GM12875 (cell line): ENCODE data around the gene PPP1R1A.

Experiments
- H3K4me3 ChIP-seq: one replicate; pipeline ENCODE4 v1.5.1; 2011; ENCODE audit warnings: low read depth, low read length, control low read depth
- CTCF ChIP-seq: IDR thresholded peaks from 2 replicates; pipeline ENCODE4 v1.5.1; 2011; ENCODE audit warnings: low read depth, mild to moderate bottlenecking, control low read depth, inconsistent platforms, low read length, moderate library complexity, borderline replicate concordance; ENCODE audit not compliant: insufficient read depth

The PPP1R1A gene

GRCh38 chr12:54585243-54585642 lies 3.2 kb downstream of the PPP1R1A start:
- H3K4me3 ChIP-seq: no peak overlapping the region
- TF ChIP-seq CTCF: no peak

DNA sequence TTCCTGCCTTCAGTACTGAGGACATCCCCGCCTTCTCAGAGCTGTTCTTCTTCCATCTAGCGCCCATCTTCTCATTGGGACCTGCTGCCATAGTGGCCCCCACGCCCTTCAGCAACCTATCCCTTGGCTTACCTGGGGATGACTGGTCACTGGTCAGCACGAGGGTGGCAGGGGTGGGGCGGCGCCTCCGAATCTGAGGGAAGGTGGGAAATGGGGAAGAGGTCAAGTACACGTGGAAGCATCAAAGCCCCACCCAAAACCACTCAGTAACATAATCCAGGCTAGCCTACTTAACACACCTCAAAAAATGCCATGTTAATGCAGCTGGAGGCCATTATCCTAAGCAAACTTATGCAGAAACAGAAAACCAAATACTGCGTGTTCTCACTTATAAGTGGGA lies 4.3 kb downstream of the PPP1R1A start:
- H3K4me3 ChIP-seq: no peak overlapping the region
- TF ChIP-seq CTCF: no peak

DNA sequence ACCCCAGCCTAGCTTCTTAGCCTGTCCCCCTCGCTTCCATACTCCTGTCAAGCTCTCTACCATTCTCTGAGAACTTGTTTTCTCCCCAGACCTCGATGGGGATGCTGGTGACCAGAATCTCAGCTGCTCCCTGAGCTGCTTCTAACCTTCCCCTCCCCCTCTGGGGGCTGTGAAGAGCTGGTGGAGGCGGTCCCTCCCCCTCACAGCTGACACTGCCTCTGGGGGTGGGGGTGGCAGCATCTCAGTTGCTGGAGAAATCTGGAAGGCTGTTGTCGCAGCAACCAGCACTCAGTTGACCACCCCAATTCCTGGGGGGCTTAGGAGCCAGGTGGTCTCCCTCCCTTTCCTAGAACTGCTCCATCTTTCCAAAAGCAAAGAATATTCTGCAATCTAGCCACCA lies 4.7 kb downstream of the PPP1R1A start:
- no peak overlapping the region for H3K4me3 ChIP-seq
- no peak for TF ChIP-seq CTCF

- no peak for TF ChIP-seq CTCF
- H3K4me3 ChIP-seq: no peak overlapping the region
Measured at GRCh38 chr12:54581412-54581811, 7.0 kb downstream of the PPP1R1A start.

DNA sequence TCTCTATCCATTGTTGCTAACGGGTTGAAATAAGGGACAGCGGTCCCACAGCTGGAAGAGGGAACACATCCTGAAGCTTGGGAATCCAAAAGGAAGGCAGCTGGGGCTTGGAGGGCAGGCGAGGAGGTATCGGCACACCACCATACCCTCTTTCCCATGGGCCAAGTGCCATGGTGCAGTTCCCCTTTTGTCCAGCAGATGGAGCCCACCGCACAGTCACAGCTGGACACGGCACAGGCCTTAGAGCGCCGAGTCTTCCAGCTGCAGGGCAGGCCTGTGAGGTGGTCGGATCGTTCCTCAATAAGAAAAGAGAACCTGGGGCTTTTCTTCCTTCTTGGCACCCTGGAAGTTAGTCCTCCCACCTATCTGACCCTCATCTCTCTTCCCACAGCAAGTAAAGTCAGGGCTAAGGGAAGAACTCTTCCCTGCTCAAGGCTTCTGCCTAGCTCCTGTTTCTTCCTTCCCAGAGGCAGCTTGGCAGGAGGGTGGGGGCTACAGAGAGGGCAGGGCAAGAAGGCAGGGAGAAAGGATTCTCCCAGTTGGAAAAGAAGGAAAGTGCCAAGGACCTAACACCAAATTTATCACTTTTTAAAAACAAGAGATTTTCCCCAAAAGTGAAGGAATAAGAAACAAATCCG lies 8.6 kb downstream of the PPP1R1A start:
- H3K4me3 ChIP-seq: no peak overlapping the region
- peak; percentile 100 for TF ChIP-seq CTCF

DNA sequence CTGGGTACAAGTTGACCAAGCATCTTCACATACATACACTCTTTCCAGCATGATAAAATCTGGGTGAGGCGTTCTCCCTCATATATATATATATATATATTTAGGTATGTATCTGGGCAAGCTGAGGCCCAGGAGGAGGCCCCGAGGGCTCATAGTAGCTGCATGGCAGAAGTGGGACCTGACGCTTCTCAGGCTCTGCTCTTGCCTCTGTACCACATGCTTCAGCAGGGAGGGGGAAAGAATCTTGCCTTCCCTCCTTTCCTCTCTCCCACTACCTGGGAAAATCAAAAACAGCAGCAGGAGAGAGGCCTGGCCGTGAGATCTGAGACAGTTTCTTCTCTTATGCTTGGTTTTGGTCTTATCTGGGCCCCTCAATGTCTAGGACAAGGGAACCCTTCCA lies 9.2 kb downstream of the PPP1R1A start:
- no peak overlapping the region for H3K4me3 ChIP-seq
- no peak for TF ChIP-seq CTCF

DNA sequence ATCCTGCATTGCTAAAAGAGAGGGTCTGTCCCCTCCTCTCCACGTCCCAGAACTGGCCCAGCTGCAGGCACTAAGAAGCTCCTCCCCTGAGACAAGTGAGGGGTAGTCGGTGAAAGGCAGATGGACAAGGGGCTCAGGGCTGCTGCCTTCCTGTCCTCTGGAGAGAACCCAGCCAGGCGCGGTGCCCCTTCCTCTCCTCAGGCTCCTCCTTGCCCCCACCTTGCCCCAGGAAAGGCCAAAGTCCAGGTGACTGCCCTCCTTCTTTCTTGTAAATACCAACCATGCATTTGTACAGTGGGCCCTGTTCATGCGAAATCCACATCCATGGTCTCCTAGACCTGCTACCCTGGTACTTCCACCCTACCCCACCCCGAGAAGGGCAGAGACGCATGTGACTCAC lies 9.7 kb downstream of the PPP1R1A start:
- TF ChIP-seq CTCF: no peak

More for the DNA sequence above, 9.7 kb downstream of the PPP1R1A start:
- H3K4me3 ChIP-seq: no peak overlapping the region
